HCT116 (cell line): ENCODE measurements around the gene PPIL4. TPM values are rescaled to one million over a fixed set of nuclear protein-coding genes. Genes with fewer than 3 reads are reported as not detected.
A peak's percentile ranks its signal among the peaks of the same experiment; 100 is the strongest.

Source experiments
- ATAC-seq: fragments of 200-7000 bp; cut with Tn5 transposase; 2 replicates; pipeline ENCODE4 v1.9.1; 2020; ENCODE audit warnings: mild to moderate bottlenecking, moderate library complexity
- BruUV-seq: library from RNA; stranded (reverse); fragments of 400-500 nt; replicated peaks from 2 replicates; lab custom pipeline; 2021; lab: Mats Ljungman, UMichigan
- CTCF ChIA-PET: fragments of 300-600 bp; sonication (Branson Sonifier 250); formaldehyde crosslinking; loops from one replicate; lab custom pipeline; 2021; ENCODE audit warnings: antibody characterized with exemption; lab: Charles Lee
- POLR2A ChIA-PET: fragments of 300-600, 350-600 bp; sonication (Branson Sonifier 250); formaldehyde crosslinking; loops from one replicate; lab custom pipeline; 2021; ENCODE audit warnings: antibody characterized with exemption; lab: Charles Lee
- RAD21 ChIA-PET, 2 experiments: fragments of 300-600 bp; sonication (Branson Sonifier 250); formaldehyde crosslinking; loops; one replicate each; lab custom pipeline; 2023; ENCODE audit warnings: low total read pairs in 2 of 2; ENCODE audit not compliant: uncharacterized antibody in 2 of 2, unreplicated experiment in 2 of 2, low non-redundant PET in 1 of 2; lab: Charles Lee
- DNase-seq: peaks from one replicate; pipeline ENCODE4 v3.0.0-alpha.2; 2010; ENCODE audit warnings: low read depth, low spot score
- H2AFZ ChIP-seq: fragments of 200-600 bp; shearing (Covaris generic), sonication (generic); 2 replicates; pipeline ENCODE4 v1.6.1; 2017; ENCODE audit warnings: low read depth, mixed run types, mixed read lengths, antibody characterized with exemption, low read length; ENCODE audit not compliant: poor library complexity, severe bottlenecking
- H3K27ac ChIP-seq: 2 replicates; pipeline ENCODE4 v1.5.1; 2012; ENCODE audit warnings: low read depth, low read length
- H3K27me3 ChIP-seq: fragments of 200-600 bp; sonication (generic); 2 replicates; pipeline ENCODE4 v1.6.1; 2016; ENCODE audit warnings: mixed run types, low read length, mixed read lengths; ENCODE audit not compliant: insufficient read depth
- H3K36me3 ChIP-seq, 2 experiments: fragments of 200-500 bp in 1 of 2; fragments of 200-600 bp in 1 of 2; sonication (Bioruptor generic) in 1 of 2; sonication (generic) in 1 of 2; 2 replicates each; pipeline versions ENCODE4 v1.5.1 to v1.6.1; 2014 to 2016; ENCODE audit warnings: low read length in 2 of 2, inconsistent platforms in 1 of 2, mixed read lengths in 1 of 2, mixed run types in 1 of 2; ENCODE audit not compliant: insufficient read depth in 2 of 2, control insufficient read depth in 1 of 2
- H3K4me1 ChIP-seq, 2 experiments: fragments of 200-600 bp in 1 of 2; sonication (generic) in 1 of 2; 2 replicates each; pipeline versions ENCODE4 v1.5.1 to v1.6.1; 2012 to 2017; ENCODE audit warnings: low read length in 2 of 2, inconsistent platforms in 1 of 2, mild to moderate bottlenecking in 1 of 2, mixed read lengths in 1 of 2, mixed run types in 1 of 2, moderate library complexity in 1 of 2; ENCODE audit not compliant: insufficient read depth in 2 of 2, control insufficient read depth in 1 of 2
- H3K4me2 ChIP-seq: fragments of 200-600 bp; sonication (generic); 2 replicates; pipeline ENCODE4 v1.6.1; 2017; ENCODE audit warnings: mixed run types, low read length, mixed read lengths
- H3K4me3 ChIP-seq, 2 experiments: fragments of 200-600 bp in 1 of 2; sonication (generic) in 1 of 2; replicated peaks in 1 of 2; 2 replicates each; pipeline ENCODE4 v1.5.1; 2011 to 2016; ENCODE audit warnings: low read length in 2 of 2, control low read depth in 1 of 2, low read depth in 1 of 2, mild to moderate bottlenecking in 1 of 2, mixed read lengths in 1 of 2, mixed run types in 1 of 2
- H3K79me2 ChIP-seq: fragments of 200-600 bp; sonication (generic); 2 replicates; pipeline ENCODE4 v1.6.1; 2017; ENCODE audit warnings: mild to moderate bottlenecking, mixed run types, low read length, moderate library complexity, mixed read lengths; ENCODE audit not compliant: insufficient read depth
- H3K9ac ChIP-seq: fragments of 200-600 bp; sonication (generic); 2 replicates; pipeline ENCODE4 v1.6.1; 2016; ENCODE audit warnings: low read length, mixed read lengths
- H3K9me2 ChIP-seq: fragments of 200-600 bp; sonication (generic), shearing (Covaris generic); 2 replicates; pipeline ENCODE4 v1.6.1; 2017; ENCODE audit warnings: mixed run types, mild to moderate bottlenecking, moderate library complexity; ENCODE audit not compliant: insufficient read depth
- H3K9me3 ChIP-seq, 2 experiments: fragments of 200-500 bp in 1 of 2; fragments of 200-600 bp in 1 of 2; sonication (Bioruptor generic) in 1 of 2; sonication (generic) in 1 of 2; 2 replicates each; pipeline ENCODE4 v1.6.1; 2014 to 2017; ENCODE audit warnings: low read length in 2 of 2, mixed read lengths in 2 of 2, inconsistent platforms in 1 of 2, low read depth in 1 of 2, mild to moderate bottlenecking in 1 of 2, mixed run types in 1 of 2, moderate library complexity in 1 of 2; ENCODE audit not compliant: control insufficient read depth in 1 of 2, insufficient read depth in 1 of 2
- H4K20me1 ChIP-seq: fragments of 200-600 bp; sonication (generic), shearing (Covaris generic); 2 replicates; pipeline ENCODE4 v1.6.1; 2017; ENCODE audit warnings: mixed run types, mild to moderate bottlenecking, moderate library complexity; ENCODE audit not compliant: insufficient read depth
- CBX3 ChIP-seq: IDR thresholded peaks from 2 replicates; pipeline ENCODE4 v1.6.1; 2012; ENCODE audit warnings: low read depth
- EGR1 ChIP-seq: IDR thresholded peaks from 2 replicates; pipeline ENCODE4 v1.6.1; 2012; ENCODE audit warnings: low read depth
- ELF1 ChIP-seq: IDR thresholded peaks from 2 replicates; pipeline ENCODE4 v1.6.1; 2012; ENCODE audit warnings: low read depth, borderline replicate concordance
- EZH2phosphoT487 ChIP-seq: fragments of 200-600 bp; IDR thresholded peaks from 2 replicates; pipeline ENCODE4 v1.6.1; 2018; ENCODE audit warnings: antibody characterized with exemption, borderline replicate concordance
- POLR2A ChIP-seq: IDR thresholded peaks from 2 replicates; pipeline ENCODE4 v1.7.0; 2011; ENCODE audit warnings: borderline replicate concordance; ENCODE audit not compliant: insufficient read depth, insufficient read length; ENCODE audit errors: extremely low read depth
- SIN3A ChIP-seq: IDR thresholded peaks from 2 replicates; pipeline ENCODE4 v1.6.1; 2012; ENCODE audit warnings: low read depth
- SP1 ChIP-seq: IDR thresholded peaks from 2 replicates; pipeline ENCODE4 v1.6.1; 2012; ENCODE audit warnings: low read depth
- SRF ChIP-seq: IDR thresholded peaks from 2 replicates; pipeline ENCODE4 v1.6.1; 2012; ENCODE audit warnings: low read depth
- TCF7L2 ChIP-seq: IDR thresholded peaks from 2 replicates; pipeline ENCODE4 v1.7.0; 2011; ENCODE audit warnings: borderline replicate concordance, inconsistent platforms; ENCODE audit not compliant: insufficient read depth, insufficient read length; ENCODE audit errors: extremely low read depth
- ZNF274 ChIP-seq: fragments of 200-500 bp; sonication (Bioruptor generic); IDR thresholded peaks from 2 replicates; pipeline ENCODE4 v1.6.1; 2014; ENCODE audit warnings: mild to moderate bottlenecking, low read depth, low read length, inconsistent platforms
- intact Hi-C: fragments of 100-400 bp; cut with micrococcal nuclease; formaldehyde crosslinking; loops from 2 replicates; pipeline ENCODE4 v1.10.0; 2022
- total RNA-seq: library from RNA; stranded (reverse); gene quantifications from one replicate; pipeline ENCODE4 v1.2.1, GENCODE V29; 2021; ENCODE audit not compliant: unreplicated experiment
- TF ChIP-seq, protein P1 (sequence below): IDR thresholded peaks from 2 replicates; pipeline ENCODE4 v1.6.1; 2011; ENCODE audit warnings: mild to moderate bottlenecking, low read length, moderate library complexity; ENCODE audit not compliant: insufficient replicate concordance; ENCODE audit errors: extremely low read depth
- TF ChIP-seq, protein P2 (sequence below): IDR thresholded peaks from 2 replicates; pipeline ENCODE4 v1.6.1; 2012; ENCODE audit warnings: low read depth
- TF ChIP-seq, protein P3 (sequence below): IDR thresholded peaks from 2 replicates; pipeline ENCODE4 v1.6.1; 2012

Gene PPIL4
- total RNA-seq, 1 experiment from 2014 or later = 31.0 TPM

DNA sequence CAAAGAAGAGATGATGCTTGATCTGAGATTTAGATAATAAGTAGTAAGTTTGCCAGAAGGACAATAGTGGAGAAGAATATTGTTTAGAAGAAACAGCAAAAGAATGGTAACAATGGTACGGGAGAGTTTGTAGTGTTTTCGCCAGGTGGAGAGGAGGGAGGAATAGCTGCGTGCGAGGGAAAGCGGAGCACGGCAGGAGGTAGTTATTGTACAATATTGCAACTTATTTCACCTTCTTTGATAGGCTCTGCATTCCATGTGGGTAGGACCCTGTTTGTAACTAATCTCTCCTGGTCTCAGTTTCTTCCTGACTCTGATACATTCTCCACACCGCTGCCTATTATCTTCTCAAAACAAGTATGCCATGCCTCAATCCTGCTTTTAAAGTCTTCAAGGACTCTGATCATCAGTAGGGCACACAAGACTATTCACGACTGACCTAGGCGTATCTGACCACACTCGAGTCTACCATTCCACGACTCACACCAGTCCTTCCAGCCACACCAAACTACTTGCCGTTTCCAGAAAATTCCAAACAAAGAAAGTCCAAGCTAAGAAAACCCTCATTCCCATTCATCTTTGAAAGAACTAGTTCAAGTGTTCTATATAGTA is 1.1 kb downstream of the PPIL4 start:
- no peak overlapping the region for H2AFZ ChIP-seq
- H3K4me3 ChIP-seq = peak overlapping the region; percentile 66 to 96
- H3K79me2 ChIP-seq = peaks cover 54% of the 10 kb centered on the region
- ChIA-PET POLR2A (no interaction called here), CTCF (interaction anchor here (1.1 kb wide), 1 partner anchor 16 kb away, joined by 4 read pairs; no protein-coding TSS in a partner anchor), RAD21 (interaction anchor here in 1 of 2 experiments (0.5 kb wide), 1 partner anchor 22 kb away, joined by 3 read pairs; the partner anchor contains the start of gene GINM1)
- no peaks in the 10 kb centered on the region for H3K9me3 ChIP-seq
- peak overlapping the region; percentile 98 for H3K9ac ChIP-seq
- peak overlapping the region; percentile 79 for H3K4me2 ChIP-seq
- H3K27me3 ChIP-seq = no peaks in the 10 kb centered on the region; the same call in 1 of the 2 replicates
- peak; percentile 13; the same call in 1 of the 2 replicates for ATAC-seq
- H3K36me3 ChIP-seq = no peaks in the 10 kb centered on the region; a peak in 2 of 4 replicates
- H3K4me1 ChIP-seq = peaks cover 5 to 21% of the 10 kb centered on the region in 2 experiments; a peak in 3 of 4 replicates
- TF ChIP-seq EZH2phosphoT487 = no peak
- TF ChIP-seq ELF1 = no peak
- TF ChIP-seq, protein P1, sequence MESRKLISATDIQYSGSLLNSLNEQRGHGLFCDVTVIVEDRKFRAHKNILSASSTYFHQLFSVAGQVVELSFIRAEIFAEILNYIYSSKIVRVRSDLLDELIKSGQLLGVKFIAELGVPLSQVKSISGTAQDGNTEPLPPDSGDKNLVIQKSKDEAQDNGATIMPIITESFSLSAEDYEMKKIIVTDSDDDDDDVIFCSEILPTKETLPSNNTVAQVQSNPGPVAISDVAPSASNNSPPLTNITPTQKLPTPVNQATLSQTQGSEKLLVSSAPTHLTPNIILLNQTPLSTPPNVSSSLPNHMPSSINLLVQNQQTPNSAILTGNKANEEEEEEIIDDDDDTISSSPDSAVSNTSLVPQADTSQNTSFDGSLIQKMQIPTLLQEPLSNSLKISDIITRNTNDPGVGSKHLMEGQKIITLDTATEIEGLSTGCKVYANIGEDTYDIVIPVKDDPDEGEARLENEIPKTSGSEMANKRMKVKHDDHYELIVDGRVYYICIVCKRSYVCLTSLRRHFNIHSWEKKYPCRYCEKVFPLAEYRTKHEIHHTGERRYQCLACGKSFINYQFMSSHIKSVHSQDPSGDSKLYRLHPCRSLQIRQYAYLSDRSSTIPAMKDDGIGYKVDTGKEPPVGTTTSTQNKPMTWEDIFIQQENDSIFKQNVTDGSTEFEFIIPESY = no peak
- TF ChIP-seq SRF = no peak
- TF ChIP-seq, protein P2, sequence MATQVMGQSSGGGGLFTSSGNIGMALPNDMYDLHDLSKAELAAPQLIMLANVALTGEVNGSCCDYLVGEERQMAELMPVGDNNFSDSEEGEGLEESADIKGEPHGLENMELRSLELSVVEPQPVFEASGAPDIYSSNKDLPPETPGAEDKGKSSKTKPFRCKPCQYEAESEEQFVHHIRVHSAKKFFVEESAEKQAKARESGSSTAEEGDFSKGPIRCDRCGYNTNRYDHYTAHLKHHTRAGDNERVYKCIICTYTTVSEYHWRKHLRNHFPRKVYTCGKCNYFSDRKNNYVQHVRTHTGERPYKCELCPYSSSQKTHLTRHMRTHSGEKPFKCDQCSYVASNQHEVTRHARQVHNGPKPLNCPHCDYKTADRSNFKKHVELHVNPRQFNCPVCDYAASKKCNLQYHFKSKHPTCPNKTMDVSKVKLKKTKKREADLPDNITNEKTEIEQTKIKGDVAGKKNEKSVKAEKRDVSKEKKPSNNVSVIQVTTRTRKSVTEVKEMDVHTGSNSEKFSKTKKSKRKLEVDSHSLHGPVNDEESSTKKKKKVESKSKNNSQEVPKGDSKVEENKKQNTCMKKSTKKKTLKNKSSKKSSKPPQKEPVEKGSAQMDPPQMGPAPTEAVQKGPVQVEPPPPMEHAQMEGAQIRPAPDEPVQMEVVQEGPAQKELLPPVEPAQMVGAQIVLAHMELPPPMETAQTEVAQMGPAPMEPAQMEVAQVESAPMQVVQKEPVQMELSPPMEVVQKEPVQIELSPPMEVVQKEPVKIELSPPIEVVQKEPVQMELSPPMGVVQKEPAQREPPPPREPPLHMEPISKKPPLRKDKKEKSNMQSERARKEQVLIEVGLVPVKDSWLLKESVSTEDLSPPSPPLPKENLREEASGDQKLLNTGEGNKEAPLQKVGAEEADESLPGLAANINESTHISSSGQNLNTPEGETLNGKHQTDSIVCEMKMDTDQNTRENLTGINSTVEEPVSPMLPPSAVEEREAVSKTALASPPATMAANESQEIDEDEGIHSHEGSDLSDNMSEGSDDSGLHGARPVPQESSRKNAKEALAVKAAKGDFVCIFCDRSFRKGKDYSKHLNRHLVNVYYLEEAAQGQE = no peak
- no peak for TF ChIP-seq SIN3A
- TF ChIP-seq TCF7L2 = no peak
- no peak for TF ChIP-seq EGR1
- no peak for TF ChIP-seq ZNF274
- no peak for TF ChIP-seq CBX3
- no peak for TF ChIP-seq SP1
- TF ChIP-seq, protein P3, sequence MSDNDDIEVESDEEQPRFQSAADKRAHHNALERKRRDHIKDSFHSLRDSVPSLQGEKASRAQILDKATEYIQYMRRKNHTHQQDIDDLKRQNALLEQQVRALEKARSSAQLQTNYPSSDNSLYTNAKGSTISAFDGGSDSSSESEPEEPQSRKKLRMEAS = no peak
- TF ChIP-seq POLR2A = no peak
- TF ChIP-seq, all 23 proteins: peak for 0
- peak overlapping the region; percentile 89; the same call in 1 of the 2 replicates for H3K27ac ChIP-seq
- DNase-seq = no peak
- no TSS peak for BruUV-seq
- no peaks in the 10 kb centered on the region for H4K20me1 ChIP-seq
- no peaks in the 10 kb centered on the region for H3K9me2 ChIP-seq
- intact Hi-C loops = no loop called here
